Stimulated activated CD8-positive, alpha-beta memory T cell treated with anti-CD3 and anti-CD28 coated beads, Interleukin-7, amount 100 ng/mL, for 1 hour (primary cell): ENCODE results near the gene MGAT5B.
A peak's percentile ranks its signal among the peaks of the same experiment; 100 is the strongest.
"Not testable (repeated sequence)": the region's sequence is repeated elsewhere in the genome, so short reads cannot be mapped to it uniquely, and the experiment has no call there.

Experiments
- DNase-seq, 2 donors: peaks; one replicate each; pipeline ENCODE4 v3.0.0-alpha.2; 2020; ENCODE audit warnings: low read depth in 2 of 2

MGAT5B gene

DNA sequence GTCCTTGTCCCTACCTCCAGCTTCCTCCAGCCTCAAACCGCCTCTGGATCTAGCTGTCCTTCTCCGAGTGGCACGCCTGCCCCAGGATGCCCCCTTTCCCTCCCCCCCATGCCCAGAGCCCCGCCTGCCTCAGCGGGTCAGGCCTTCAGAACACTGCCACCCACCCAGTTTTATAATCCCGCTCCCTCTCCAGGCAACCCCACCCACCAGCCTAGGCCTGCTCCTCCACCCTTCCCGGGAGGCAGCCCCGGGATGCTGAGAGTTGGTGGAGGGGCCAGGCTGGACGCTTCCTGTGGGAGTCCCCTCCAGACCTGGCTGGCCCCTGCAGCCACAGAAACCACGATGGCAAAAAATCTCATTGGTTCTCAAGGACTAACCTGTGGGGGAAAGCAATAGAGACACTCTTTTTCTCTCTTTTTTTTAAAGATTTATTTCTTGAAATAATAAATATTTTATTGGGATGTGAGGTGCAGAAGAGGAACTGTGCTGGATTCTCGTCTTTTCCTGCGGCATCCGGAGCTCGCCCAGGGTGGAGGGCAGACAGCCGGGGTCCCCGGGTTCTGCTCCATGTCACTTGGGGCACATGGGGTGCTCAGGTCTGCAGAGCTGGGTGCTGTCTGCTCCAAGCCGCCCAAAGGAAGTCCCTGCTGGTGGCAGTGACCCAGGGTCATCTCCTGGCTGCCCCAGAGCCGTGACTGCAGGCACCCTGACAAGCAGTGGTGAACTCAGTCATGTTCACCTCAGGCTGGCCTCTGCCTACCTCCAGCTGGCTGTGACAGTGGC lies 81.9 kb downstream of the MGAT5B start:
- DNase-seq = no peak

DNA sequence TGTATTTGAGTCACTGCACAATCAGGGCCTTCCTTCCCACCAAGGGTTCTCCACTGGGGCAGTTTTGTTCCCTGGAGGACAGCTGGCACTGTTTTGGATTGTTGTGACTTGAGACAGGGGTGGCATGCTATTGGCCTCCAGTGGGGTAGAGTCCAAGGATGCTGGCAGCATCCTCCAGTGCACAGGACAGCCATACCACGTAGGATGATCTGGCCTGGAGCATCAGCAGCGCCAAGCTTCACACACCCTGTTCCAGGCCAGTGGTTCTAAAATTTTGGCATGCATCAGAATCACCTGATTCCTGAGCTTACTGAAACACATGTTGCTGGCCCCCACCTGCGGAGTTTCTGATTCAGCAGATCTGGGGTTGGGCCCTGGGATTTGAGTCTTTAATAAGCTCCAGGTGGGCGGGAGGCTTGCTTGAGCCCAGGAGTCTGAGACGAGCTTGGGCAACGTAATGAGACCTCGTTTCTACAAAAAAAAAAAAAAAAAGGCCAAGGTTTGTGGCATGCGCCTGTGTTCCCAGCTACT lies 83.2 kb downstream of the MGAT5B start:
- DNase-seq = no peak

DNA sequence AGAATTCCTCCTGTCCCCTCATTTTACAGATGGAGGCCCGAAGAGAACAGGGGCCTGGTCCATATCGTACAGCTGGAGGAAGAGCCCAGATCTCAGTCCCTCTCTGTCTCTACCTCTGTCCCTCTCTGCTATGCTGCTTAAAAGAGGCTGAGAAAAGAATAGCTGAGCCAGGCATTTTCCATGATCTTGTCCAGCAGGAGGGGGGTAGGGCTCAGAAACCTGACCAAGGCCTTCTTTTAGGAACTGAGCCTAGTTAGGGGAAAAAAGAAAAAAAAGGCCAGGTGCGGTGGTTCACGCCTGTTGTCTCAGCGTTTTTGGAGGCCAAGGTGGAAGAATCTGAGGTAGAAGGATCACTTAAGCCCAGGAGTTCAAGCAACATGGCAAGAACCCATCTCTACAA lies 84.2 kb downstream of the MGAT5B start:
- no peak for DNase-seq

DNA sequence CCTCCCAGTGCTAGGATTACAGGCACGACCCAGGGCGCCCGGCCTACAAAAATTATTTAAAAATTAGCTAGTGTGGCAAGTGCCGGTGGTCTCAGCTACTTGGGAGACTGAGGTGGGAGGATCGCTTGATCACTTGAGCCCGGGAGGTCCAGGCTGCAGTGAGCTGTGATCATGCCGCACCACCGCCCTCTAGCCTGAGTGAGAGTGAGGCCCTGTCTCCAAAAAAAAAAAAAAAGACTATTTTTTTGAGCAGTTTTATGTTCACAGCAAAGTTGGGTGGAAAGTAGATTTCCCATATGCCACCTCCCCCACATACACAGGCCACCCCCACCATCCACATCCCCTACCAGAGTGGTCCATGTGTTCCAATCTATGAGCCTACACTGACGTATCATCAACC lies 84.9 kb downstream of the MGAT5B start:
- no peak for DNase-seq

DNA sequence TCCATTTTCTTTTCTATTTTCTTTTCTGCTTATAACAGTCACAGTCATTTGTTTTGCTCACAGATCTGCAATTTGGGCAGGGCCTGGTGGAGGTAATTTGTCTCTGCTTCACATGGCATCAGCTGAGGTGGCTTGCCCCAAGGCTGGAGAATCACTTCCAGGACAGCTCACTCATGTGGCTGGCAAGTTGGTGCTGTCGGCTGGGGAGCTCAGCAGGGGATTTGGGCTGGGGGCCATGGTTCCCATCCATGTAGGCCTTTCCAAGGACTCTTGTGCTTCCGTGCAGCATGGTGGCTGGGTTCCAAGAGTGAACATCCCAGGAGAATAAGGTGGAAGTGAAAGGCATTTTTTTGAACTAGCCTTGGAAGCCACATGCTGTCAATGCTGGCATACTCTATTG lies 85.7 kb downstream of the MGAT5B start:
- no peak for DNase-seq

DNA sequence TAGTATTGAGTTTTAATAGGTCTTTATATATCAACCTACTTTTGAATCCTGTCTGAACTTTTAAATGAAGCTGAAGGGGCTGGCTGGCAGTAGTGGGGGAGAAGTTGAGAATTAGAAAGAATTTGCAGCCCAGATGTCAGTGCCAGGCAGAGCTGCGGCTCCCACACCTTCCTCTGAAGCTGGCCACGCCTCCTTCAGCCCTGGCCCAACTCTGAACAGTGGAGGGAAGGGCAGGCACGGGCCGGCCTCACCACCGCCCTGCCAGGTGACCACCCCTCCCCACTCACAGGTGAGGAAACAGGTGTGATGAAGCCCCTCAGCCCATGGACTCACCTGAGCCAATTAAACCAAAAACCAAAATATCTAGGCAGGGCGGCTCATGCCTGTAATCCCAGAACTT lies 87.0 kb downstream of the MGAT5B start:
- DNase-seq = no peak

DNA sequence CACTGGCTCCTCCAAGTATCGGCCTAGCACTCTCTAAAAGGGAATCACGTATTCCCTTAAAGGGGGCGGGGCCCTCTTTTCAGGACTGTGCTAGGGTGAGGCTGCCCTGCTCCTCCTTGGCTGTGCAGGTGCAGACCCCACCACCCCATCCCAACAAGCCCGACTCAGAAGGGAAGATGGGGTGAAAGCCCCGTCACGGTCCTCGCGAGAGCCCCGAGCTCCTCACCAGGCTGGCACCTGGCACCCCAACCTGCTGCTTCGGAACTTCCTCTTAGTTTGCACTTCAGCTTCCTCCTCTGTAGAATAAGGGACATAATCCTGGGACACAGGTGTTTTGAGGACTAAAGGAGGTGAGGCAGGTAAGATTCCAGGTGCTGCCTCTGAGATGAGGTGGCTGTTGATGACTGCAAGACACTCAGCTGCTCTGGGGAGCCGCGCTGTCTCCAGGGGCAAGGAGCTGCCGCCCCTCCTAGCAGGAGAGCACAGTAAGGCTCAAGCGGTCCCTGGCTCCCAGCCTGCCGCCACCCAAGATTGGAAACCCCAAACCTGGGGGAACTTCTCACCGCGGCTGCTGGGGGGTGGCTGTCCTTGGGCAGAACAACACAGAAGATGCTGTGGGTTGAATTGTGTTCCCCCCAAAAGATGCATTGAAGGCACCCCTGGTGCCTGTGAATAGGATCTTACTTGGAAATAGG lies 88.8 kb downstream of the MGAT5B start:
- no peak for DNase-seq

DNA sequence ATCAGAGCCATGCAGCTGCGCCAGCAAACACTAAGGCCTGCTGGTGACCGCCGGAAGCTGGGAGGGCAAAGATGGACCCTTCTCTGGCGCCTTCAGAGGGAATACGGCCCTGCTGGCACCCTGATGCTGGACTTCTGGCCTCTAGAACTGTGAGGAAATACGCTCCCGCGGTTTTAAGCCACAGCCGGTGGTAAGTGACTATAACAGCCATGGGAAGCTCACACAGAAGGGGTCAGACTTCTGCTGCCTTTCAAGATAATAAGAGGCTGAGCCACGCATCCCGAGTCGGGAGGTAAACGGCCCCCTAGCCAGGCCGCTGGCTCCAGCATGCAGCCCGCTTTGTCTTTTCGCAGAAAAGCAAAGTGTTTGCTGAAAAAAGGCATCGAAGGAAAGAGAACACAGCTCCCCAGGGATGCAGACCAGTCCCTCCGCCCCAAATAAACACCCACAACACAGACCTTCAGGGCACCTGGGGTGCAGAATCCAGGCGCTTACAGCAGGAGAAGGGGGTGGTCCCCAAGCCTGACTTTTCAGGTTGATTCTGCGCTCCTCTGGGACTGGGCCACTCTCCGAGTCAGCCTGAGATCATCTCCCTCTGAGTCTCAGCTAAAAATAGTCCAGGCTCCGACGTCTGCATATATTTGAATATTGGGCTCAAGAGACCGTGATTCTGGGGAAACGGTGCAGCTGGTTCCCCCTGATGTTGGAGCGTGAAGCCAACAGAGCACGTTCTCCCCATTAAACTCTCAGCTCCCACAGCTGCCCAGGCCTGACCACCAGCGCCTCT lies 89.7 kb downstream of the MGAT5B start:
- DNase-seq = no peak

DNA sequence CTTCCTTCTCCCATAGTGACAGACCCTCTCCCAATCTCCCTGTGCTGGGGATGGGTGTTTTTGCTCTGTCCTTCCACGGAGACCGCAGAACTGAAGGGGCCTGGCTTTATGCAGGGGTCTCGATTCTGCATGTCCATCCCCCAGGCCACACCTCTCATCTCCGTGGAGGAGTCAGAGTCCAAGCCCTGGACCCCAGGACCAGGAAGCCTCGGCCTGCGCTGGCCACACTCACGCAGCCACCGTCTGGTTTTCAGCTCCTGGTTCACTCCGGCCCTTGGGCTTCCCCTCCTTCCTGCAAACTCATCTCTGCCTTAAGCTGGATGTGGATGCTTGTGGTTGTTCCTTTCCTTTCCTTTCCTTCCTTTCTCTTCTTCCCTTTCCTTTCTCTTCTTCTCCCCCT lies 90.8 kb downstream of the MGAT5B start:
- no peak for DNase-seq

DNA sequence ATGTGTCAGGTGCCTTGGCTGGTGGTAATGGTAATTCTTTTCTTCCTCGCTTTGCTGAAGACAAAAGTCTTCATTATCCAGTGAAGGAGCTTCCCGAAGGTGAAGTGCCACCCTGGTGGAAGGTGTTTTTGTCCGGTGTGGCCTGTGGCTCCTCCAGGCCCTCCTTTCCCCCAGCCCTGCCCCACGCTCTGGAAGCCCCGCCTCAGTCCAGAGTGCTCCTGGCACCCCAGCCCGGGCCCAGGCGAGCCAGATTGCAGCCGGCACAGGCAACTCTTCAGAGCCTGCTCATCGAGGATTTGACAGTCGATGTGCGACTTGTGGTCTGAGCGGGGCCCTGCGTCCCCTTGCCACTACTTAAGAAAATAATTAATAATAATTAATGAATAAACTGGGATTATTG lies 93.7 kb downstream of the MGAT5B start:
- DNase-seq = no peak

DNA sequence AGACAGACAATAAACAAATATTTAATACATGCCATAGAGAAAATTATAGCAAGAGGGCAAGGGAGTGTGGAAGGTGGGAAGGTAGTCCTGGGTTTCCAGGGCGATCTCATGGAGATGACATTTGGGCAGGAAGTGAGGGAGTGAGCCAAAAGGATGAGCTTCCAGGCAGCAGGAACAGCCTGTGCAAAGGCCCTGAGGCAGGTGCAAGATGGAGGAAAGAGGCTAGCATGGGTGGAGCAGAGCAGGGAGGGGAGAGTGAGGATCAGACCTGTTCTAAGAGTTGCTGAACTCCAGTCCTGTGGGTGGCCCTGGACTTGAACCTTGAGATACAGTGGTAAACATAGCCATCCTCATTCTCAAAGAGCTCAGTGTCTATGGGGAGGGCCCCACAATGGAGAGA lies 94.7 kb downstream of the MGAT5B start:
- no peak for DNase-seq

DNA sequence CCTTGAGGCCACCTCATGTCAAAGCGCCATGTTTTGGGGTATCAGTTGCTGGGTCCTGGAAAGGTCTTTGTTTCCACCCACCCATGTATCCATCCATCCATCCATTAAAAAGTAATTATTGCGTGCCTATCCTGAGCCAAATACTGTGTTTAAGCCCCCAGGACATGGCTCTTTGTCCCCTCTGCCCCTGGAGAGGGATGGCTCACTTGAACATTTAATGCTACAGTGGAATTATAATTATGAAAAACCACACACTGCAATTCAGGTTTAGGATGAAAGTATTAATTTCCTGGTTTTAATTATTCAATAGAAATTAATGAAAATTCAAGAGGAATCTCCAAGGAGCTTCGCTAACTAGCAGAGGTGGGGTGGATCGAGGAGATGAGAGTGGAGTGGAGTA lies 97.8 kb downstream of the MGAT5B start:
- DNase-seq = no peak

DNA sequence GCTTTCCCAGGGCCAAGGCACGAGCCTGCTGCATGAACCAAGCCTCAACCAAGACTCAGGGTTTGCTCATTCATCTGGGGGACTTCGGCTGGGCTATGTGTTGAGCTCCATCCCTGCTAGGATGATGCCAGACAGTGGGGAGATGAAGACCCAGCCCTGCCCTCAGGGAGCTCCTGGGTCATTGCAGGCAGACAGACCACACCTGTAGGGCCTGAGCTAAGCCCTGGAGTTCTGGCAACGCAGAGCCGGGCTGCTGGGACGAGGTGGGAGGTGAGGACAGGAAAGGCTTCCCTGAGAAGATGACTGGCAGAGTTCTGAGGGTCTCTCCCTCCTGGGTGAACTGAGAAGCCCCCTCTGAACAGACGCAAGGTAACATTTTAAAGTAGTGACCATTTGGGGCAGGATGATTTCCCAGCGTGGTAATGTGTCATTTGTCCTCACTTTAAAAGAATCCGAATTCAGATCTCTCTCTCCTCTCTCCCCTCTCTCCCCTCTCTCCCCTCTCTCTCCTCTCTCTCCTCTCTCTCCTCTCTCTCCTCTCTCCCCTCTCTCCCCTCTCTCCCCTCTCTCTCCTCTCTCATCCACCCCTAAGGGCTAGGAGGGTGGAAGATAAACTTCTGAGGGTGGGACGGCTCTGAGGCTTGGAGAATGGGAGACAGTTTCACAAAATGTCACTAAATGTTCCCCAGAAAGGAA lies 98.4 kb downstream of the MGAT5B start:
- no peak for DNase-seq

DNA sequence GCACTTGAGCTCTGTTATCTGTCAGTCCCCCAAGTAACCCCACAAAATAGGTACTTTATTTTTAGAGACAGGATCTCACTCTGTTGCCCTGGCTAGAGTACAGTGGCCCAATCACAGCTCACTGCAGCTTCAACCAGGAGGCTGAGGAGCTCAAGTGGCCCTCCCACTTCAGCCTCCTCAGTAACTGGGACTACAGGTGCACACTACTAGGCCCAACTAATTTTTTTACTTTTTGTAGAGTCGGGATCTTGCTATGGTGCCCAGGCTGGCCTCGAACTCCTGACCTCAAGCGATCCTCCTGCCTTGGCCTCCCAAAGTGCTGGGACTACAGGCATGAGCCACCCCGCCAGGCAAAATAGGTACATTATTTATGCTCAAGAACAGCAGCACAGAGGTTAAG lies 99.6 kb downstream of the MGAT5B start:
- DNase-seq = no peak

DNA sequence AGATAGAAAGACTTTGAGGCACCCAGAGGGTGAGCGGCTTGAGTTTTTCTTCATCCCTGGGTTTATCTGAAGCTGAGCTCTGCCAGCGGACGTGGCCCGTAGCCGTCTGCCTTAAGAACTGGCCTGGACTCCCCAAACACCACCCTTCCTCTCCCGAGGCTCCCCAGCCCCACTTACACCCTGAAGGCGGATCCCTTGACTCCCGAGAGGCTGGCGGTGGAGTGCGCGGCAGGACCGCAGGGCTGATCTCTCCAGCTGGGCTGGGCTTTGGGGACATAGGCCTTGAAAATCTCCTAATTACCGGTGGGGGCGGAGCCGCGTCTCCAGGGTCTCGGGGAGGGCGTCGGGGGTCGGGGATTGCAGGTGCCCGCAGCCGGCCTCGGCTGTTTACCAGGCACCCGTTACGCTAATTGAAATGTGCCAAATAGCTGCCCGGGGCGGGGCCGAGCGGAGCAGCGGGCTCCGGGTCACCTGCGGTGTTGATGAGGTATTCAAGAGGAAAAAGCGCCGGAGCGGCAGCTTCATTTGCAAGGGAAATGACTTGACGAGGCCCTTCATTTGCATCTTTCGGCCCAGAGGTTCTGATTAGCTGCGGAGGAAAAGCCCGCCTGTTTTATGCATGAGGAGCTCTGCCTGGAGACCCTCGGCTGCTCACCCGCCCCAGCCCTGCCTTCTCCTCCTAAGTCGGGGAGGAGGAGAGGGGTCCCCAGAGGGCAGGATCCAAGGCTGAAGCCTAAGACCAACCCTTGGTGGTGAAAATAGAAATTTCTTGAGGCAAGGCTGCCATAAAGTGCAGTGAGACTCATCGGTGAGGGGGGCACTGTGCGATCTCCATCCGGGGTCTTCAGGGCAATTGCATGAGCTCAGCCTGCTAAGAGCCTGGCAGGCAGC lies 100.7 kb downstream of the MGAT5B start:
- DNase-seq = peak in 1 of 2 donors; percentile 19

DNA sequence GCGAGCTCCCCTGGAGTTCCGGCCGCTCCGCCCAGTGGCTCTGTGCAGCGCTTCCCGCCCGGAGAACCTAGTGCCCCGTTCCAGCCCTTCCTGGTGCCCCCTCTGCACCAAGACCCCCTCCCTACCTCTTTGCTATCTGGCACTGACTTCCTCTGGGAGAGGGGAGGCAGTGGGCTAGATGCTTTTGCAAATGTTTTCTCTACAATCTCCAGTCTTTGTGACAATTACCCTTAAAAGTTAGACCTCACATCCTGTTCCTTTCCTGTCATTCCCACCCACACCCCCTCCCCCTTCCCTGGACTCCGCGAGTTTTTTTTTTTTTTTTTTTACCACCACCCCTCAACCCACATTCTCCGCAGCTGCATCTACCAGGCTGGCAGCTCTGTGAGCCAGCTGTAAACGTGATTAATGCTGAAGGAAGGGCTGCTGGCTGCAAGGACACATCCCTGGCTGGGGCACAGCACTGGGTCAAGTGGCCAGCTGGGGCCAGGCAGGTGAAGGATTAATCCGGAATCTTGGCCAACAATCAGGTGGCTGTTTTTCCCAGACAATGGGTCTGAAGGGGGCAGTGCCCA lies 101.5 kb downstream of the MGAT5B start:
- no peak for DNase-seq

DNA sequence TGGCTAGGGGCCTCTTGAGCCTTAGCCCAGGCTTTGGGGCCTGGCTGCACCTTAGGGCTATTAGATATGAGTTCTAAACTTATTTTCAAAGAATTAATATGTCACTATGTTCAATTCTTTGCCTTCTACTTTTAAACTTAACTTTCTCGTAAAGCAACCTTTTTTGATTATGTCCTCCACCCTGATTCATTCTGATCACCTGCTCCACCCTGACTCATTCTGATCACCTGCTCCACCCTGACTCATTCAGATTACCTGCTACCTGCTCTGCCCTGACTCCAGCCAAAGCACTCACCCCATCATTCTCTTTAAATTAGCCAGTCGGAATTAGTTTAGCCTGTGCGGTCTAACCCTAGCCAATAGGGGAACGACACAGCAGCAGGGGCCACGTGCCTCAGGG lies 102.0 kb downstream of the MGAT5B start:
- not testable (repeated sequence) for DNase-seq

DNA sequence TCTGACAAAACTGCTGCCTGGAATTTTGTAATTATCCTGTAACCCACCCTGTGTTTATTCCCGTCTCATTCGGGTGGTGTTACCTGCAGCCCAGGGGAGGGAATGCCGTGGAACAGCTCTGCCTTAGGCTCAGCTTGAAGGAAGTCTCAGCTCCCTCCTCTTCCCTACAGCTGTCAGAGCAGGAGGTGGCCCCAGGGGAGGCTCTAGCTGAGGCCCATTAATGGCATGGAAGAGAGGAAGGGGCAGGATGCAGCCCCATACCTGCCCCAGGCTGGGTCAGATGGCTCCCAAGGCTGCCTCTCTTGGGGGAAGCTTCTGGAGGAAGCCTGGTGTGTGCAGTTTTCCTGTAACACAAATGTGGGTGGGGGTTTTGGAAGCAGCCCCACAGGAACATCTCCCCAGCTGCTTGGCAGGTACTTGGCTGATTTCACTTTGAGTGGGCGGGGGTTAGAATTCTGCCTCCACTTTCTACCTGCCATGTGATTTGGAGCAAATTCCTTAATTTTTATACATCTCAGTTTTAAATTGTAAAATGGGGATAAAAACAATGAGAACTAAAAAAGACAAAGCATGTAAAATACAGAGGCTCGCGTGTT lies 103.9 kb downstream of the MGAT5B start:
- no peak for DNase-seq

DNA sequence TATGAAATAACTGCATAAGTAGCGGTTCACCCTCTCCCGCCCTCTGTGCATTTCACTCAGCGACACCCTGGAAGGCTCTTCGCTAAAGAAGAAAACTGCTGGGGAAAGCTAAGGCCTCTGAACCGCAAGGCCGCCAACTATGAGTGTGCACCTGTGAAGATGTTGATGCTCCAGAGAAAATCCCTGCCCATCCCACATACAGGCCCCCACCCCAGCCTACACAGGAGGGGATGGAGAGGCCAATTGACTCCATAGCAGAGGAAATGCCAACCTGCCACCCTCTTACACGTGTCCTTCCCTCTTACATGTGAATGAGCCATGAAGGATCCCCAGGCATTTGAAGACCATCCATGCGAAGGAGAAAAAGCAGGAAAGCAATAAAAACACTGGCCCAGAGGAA lies 104.8 kb downstream of the MGAT5B start:
- DNase-seq = no peak

DNA sequence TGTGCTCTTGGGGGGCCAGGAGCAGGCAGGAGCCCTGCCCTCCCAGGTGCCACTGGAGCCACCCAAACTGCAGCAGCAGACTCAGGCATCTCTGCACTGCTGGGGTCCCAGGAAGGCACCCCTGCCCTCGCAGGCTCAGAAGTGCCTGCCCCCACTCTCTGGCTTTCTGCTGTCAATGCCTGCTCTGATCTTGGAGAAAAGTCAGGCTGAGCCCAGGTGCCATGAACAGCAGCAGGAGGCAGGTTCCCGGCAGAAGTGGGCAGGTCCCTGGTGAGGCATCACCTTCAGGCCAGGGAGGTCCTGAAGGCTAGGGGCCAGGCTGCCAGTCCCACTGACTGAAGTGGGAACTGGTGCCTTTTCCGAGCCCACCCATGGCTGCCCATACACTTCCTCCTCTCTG lies 106.5 kb downstream of the MGAT5B start:
- no peak for DNase-seq
